ENCODE measurements around the gene HLA-DQA1. TPM values are rescaled to one million over a fixed set of nuclear protein-coding genes. Genes with fewer than 3 reads are reported as not detected.
"Not testable (repeated sequence)": the region's sequence is repeated elsewhere in the genome, so short reads cannot be mapped to it uniquely, and the experiment has no call there.

HLA-DQA1 gene
- total RNA-seq, 1 experiment from 2014 or later, result 0.22 TPM

DNA sequence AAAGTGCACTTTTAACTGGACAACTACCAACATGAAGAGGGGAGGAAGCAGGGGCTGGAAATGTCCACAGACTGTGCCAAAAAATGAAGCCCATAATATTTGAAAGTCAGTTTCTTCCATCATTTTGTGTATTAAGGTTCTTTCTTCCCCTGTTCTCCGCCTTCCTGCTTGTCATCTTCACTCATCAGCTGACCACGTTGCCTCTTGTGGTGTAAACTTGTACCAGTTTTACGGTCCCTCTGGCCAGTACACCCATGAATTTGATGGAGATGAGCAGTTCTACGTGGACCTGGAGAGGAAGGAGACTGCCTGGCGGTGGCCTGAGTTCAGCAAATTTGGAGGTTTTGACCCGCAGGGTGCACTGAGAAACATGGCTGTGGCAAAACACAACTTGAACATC lies 3.9 kb downstream of the HLA-DQA1 start (continued):
- TF ChIP-seq, protein P1, sequence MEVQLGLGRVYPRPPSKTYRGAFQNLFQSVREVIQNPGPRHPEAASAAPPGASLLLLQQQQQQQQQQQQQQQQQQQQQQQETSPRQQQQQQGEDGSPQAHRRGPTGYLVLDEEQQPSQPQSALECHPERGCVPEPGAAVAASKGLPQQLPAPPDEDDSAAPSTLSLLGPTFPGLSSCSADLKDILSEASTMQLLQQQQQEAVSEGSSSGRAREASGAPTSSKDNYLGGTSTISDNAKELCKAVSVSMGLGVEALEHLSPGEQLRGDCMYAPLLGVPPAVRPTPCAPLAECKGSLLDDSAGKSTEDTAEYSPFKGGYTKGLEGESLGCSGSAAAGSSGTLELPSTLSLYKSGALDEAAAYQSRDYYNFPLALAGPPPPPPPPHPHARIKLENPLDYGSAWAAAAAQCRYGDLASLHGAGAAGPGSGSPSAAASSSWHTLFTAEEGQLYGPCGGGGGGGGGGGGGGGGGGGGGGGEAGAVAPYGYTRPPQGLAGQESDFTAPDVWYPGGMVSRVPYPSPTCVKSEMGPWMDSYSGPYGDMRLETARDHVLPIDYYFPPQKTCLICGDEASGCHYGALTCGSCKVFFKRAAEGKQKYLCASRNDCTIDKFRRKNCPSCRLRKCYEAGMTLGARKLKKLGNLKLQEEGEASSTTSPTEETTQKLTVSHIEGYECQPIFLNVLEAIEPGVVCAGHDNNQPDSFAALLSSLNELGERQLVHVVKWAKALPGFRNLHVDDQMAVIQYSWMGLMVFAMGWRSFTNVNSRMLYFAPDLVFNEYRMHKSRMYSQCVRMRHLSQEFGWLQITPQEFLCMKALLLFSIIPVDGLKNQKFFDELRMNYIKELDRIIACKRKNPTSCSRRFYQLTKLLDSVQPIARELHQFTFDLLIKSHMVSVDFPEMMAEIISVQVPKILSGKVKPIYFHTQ (CRISPR knock-in tag; IDR thresholded peaks at IDR 0.05), result no peak

DNA sequence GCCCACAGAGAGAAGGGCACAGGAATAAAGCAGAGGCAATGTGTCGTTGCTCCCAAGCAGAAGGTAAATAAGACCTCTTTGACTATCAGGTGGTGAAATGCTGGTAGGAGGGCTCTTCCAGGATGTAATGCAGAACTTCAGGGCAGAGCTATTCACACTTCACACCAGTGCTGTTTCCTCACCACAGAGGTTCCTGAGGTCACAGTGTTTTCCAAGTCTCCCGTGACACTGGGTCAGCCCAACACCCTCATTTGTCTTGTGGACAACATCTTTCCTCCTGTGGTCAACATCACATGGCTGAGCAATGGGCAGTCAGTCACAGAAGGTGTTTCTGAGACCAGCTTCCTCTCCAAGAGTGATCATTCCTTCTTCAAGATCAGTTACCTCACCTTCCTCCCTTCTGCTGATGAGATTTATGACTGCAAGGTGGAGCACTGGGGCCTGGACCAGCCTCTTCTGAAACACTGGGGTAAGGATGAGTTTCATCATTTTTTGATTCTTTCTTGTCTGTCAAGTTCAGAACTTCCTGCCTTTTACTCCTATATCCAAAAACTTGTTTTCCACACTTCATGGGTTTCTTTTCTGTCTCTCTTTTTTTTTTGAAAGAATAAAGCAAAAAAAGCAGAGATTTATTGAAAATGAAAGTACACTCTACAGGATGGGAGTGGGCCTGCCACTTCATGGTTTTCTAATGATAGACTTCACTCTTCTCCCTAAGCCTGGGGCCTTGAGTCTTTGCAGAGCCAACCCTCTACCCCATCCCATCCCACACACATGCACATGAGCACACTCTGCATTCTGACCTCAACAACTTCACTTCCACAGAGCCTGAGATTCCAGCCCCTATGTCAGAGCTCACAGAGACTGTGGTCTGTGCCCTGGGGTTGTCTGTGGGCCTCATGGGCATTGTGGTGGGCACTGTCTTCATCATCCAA lies 4.8 kb downstream of the HLA-DQA1 start:
- POLR2A ChIA-PET; H3K27ac Mint-ChIP-seq; DNase-seq (ENCODE audit: low spot score); H3K9me3 Mint-ChIP-seq; H3K4me1 Mint-ChIP-seq; H3K36me3 Mint-ChIP-seq; H3K4me3 Mint-ChIP-seq; CTCF ChIA-PET; ATAC-seq: not testable (repeated sequence)
- peaks cover 20% of the 10 kb centered on the region for H3K27me3 Mint-ChIP-seq (ENCODE audit: low read depth)

GRCh38 chr6:32642720-32643106 lies 5.5 kb downstream of the HLA-DQA1 start:
- H3K9me3 Mint-ChIP-seq, result no peaks in the 10 kb centered on the region
- DNase-seq (ENCODE audit: low spot score) (no peak), ATAC-seq (no peak)
- ChIA-PET POLR2A (no interaction called here), CTCF (no interaction called here)
- H3K4me3 Mint-ChIP-seq, result no peak overlapping the region
- H3K27ac Mint-ChIP-seq, result no peak overlapping the region
- peaks cover 20% of the 10 kb centered on the region for H3K27me3 Mint-ChIP-seq (ENCODE audit: low read depth)
- H3K4me1 Mint-ChIP-seq, result no peaks in the 10 kb centered on the region
- no peak for TF ChIP-seq E2F4 (CRISPR knock-in tag; IDR thresholded peaks at IDR 0.05; ENCODE audit: borderline replicate concordance, low read depth)
- no peak for TF ChIP-seq TEAD1 (CRISPR knock-in tag; IDR thresholded peaks at IDR 0.05)
- no peak for TF ChIP-seq ZNF232 (CRISPR knock-in tag; IDR thresholded peaks at IDR 0.05)
- no peak for TF ChIP-seq ERG (CRISPR knock-in tag; IDR thresholded peaks at IDR 0.05)
- TF ChIP-seq ZSCAN18 (CRISPR knock-in tag; IDR thresholded peaks at IDR 0.05), result no peak
- TF ChIP-seq EMX1 (CRISPR knock-in tag; IDR thresholded peaks at IDR 0.05), result no peak
- TF ChIP-seq, protein P2, sequence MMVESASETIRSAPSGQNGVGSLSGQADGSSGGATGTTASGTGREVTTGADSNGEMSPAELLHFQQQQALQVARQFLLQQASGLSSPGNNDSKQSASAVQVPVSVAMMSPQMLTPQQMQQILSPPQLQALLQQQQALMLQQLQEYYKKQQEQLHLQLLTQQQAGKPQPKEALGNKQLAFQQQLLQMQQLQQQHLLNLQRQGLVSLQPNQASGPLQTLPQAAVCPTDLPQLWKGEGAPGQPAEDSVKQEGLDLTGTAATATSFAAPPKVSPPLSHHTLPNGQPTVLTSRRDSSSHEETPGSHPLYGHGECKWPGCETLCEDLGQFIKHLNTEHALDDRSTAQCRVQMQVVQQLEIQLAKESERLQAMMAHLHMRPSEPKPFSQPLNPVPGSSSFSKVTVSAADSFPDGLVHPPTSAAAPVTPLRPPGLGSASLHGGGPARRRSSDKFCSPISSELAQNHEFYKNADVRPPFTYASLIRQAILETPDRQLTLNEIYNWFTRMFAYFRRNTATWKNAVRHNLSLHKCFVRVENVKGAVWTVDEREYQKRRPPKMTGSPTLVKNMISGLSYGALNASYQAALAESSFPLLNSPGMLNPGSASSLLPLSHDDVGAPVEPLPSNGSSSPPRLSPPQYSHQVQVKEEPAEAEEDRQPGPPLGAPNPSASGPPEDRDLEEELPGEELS (CRISPR knock-in tag; IDR thresholded peaks at IDR 0.05), result no peak
- no peak for TF ChIP-seq E2F1 (CRISPR knock-in tag; IDR thresholded peaks at IDR 0.05)
- TF ChIP-seq SOX15 (CRISPR knock-in tag; IDR thresholded peaks at IDR 0.05), result no peak
- TF ChIP-seq, protein P3, sequence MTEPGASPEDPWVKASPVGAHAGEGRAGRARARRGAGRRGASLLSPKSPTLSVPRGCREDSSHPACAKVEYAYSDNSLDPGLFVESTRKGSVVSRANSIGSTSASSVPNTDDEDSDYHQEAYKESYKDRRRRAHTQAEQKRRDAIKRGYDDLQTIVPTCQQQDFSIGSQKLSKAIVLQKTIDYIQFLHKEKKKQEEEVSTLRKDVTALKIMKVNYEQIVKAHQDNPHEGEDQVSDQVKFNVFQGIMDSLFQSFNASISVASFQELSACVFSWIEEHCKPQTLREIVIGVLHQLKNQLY (CRISPR knock-in tag; IDR thresholded peaks at IDR 0.05), result no peak
- no peak for TF ChIP-seq ZNF317 (CRISPR knock-in tag; IDR thresholded peaks at IDR 0.05; ENCODE audit: borderline replicate concordance, low read depth)
- no peak for TF ChIP-seq ZNF423 (CRISPR knock-in tag; IDR thresholded peaks at IDR 0.05)
- TF ChIP-seq, protein P4, sequence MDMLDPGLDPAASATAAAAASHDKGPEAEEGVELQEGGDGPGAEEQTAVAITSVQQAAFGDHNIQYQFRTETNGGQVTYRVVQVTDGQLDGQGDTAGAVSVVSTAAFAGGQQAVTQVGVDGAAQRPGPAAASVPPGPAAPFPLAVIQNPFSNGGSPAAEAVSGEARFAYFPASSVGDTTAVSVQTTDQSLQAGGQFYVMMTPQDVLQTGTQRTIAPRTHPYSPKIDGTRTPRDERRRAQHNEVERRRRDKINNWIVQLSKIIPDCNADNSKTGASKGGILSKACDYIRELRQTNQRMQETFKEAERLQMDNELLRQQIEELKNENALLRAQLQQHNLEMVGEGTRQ (CRISPR knock-in tag; IDR thresholded peaks at IDR 0.05), result no peak
- no peak for TF ChIP-seq TP53 (CRISPR knock-in tag; IDR thresholded peaks at IDR 0.05)
- no peak for TF ChIP-seq GRHL2 (CRISPR knock-in tag; IDR thresholded peaks at IDR 0.05; ENCODE audit: insufficient replicate concordance, severe bottlenecking)
- TF ChIP-seq PRRX2 (CRISPR knock-in tag; IDR thresholded peaks at IDR 0.05), result no peak
- TF ChIP-seq ZNF671 (CRISPR knock-in tag; IDR thresholded peaks at IDR 0.05), result no peak
- TF ChIP-seq, protein P5, sequence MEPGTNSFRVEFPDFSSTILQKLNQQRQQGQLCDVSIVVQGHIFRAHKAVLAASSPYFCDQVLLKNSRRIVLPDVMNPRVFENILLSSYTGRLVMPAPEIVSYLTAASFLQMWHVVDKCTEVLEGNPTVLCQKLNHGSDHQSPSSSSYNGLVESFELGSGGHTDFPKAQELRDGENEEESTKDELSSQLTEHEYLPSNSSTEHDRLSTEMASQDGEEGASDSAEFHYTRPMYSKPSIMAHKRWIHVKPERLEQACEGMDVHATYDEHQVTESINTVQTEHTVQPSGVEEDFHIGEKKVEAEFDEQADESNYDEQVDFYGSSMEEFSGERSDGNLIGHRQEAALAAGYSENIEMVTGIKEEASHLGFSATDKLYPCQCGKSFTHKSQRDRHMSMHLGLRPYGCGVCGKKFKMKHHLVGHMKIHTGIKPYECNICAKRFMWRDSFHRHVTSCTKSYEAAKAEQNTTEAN (CRISPR knock-in tag; IDR thresholded peaks at IDR 0.05), result no peak
- H3K36me3 Mint-ChIP-seq, result no peaks in the 10 kb centered on the region

Data from WTC11 (cell line).